HEK293 (cell line): ENCODE measurements around the gene ADK.

ENCODE experiments used
- CTCF ChIA-PET: fragments of 350-600 bp; formaldehyde crosslinking; extraction: SDS; loops from one replicate; lab custom pipeline; 2021; ENCODE audit warnings: antibody characterized with exemption; lab: Yijun Ruan, JAX
- POLR2A ChIA-PET: fragments of 300-600 bp; formaldehyde crosslinking; extraction: SDS; loops from one replicate; lab custom pipeline; 2020; ENCODE audit warnings: antibody characterized with exemption, inconsistent platforms; lab: Yijun Ruan, JAX
- H3K27ac ChIP-seq: fragments of 200-500 bp; sonication (Bioruptor generic); 2 replicates; pipeline ENCODE4 v1.5.1; 2014; ENCODE audit warnings: low read depth, low read length, control low read depth, inconsistent platforms; ENCODE audit errors: extremely low read depth
- H3K36me3 ChIP-seq, 2 experiments: fragments of 200-500 bp in 1 of 2; sonication (Bioruptor generic) in 1 of 2; 1 replicate in 1 of 2; 2 replicates in 1 of 2; pipeline ENCODE4 v1.5.1; 2014 to 2017; ENCODE audit warnings: inconsistent platforms in 2 of 2, low read length in 2 of 2; ENCODE audit not compliant: control insufficient read depth in 2 of 2, insufficient read depth in 1 of 2
- H3K4me1 ChIP-seq: fragments of 200-500 bp; sonication (Bioruptor generic); 2 replicates; pipeline ENCODE4 v1.5.1; 2014; ENCODE audit warnings: mild to moderate bottlenecking, low read length, inconsistent platforms; ENCODE audit not compliant: control insufficient read depth, insufficient read depth
- H3K4me3 ChIP-seq: 2 replicates; pipeline ENCODE4 v1.5.1; 2011; ENCODE audit warnings: low read depth, mild to moderate bottlenecking, control low read depth, low read length, moderate library complexity
- H3K9me3 ChIP-seq: fragments of 200-500 bp; sonication (Bioruptor generic); 2 replicates; pipeline ENCODE4 v1.5.1; 2014; ENCODE audit warnings: low read depth, low read length, inconsistent platforms; ENCODE audit not compliant: control insufficient read depth, insufficient read depth
- GLI2 ChIP-seq: fragments of 450-650 bp; formaldehyde crosslinking; IDR thresholded peaks from 2 replicates; pipeline ENCODE4; 2017; ENCODE audit warnings: missing biosample characterization, missing genetic modification characterization, low read depth, borderline replicate concordance
- KLF9 ChIP-seq: fragments of 450-650 bp; formaldehyde crosslinking; IDR thresholded peaks from 2 replicates; pipeline ENCODE4 v1.5.1; 2016; ENCODE audit warnings: missing biosample characterization, missing genetic modification characterization, low read depth
- SCRT2 ChIP-seq: fragments of 450-650 bp; formaldehyde crosslinking; IDR thresholded peaks from 2 replicates; pipeline ENCODE4 v1.5.1; 2016; ENCODE audit warnings: missing biosample characterization, missing genetic modification characterization
- ZBTB1 ChIP-seq: fragments of 450-650 bp; formaldehyde crosslinking; IDR thresholded peaks from 2 replicates; pipeline ENCODE4 v1.5.1; 2016; ENCODE audit warnings: missing biosample characterization, missing genetic modification characterization
- ZFHX2 ChIP-seq: fragments of 450-650 bp; formaldehyde crosslinking; conservative IDR thresholded peaks from 2 replicates; pipeline ENCODE4 v1.5.1; 2016; ENCODE audit warnings: missing biosample characterization, missing genetic modification characterization
- ZNF10 ChIP-seq: fragments of 450-650 bp; formaldehyde crosslinking; IDR thresholded peaks from 2 replicates; pipeline ENCODE4 v1.5.1; 2017; ENCODE audit warnings: missing biosample characterization, missing genetic modification characterization
- ZNF140 ChIP-seq: fragments of 450-650 bp; formaldehyde crosslinking; IDR thresholded peaks from 2 replicates; pipeline ENCODE4 v1.5.1; 2016; ENCODE audit warnings: missing biosample characterization, missing genetic modification characterization
- ZNF184 ChIP-seq: fragments of 450-650 bp; IDR thresholded peaks from 2 replicates; pipeline ENCODE4 v1.5.1; 2018; ENCODE audit warnings: missing biosample characterization, mild to moderate bottlenecking, missing genetic modification characterization
- ZNF394 ChIP-seq: fragments of 450-650 bp; formaldehyde crosslinking; IDR thresholded peaks from 2 replicates; pipeline ENCODE4 v1.5.1; 2016; ENCODE audit warnings: missing biosample characterization, missing genetic modification characterization, mild to moderate bottlenecking, moderate library complexity, borderline replicate concordance
- ZNF510 ChIP-seq: fragments of 450-650 bp; formaldehyde crosslinking; IDR thresholded peaks from 2 replicates; pipeline ENCODE4 v1.5.1; 2018; ENCODE audit warnings: mild to moderate bottlenecking, missing genetic modification characterization, missing biosample characterization; ENCODE audit not compliant: insufficient replicate concordance
- ZNF530 ChIP-seq: fragments of 450-650 bp; formaldehyde crosslinking; IDR thresholded peaks from 2 replicates; pipeline ENCODE4 v1.5.1; 2016; ENCODE audit warnings: low read depth, missing biosample characterization, missing genetic modification characterization
- ZNF677 ChIP-seq: fragments of 450-650 bp; IDR thresholded peaks from 2 replicates; pipeline ENCODE4 v1.5.0; 2018; ENCODE audit warnings: missing biosample characterization, mild to moderate bottlenecking, missing genetic modification characterization, moderate library complexity
- TF ChIP-seq, protein P1 (sequence below): fragments of 450-650 bp; formaldehyde crosslinking; IDR thresholded peaks from 2 replicates; pipeline ENCODE4 v1.5.1; 2016; ENCODE audit warnings: missing biosample characterization, missing genetic modification characterization
- TF ChIP-seq, protein P2 (sequence below): fragments of 450-650 bp; formaldehyde crosslinking; IDR thresholded peaks from 2 replicates; pipeline ENCODE4 v1.5.1; 2016; ENCODE audit warnings: missing biosample characterization, missing genetic modification characterization, low read depth
- TF ChIP-seq, protein P3 (sequence below): fragments of 450-650 bp; formaldehyde crosslinking; IDR thresholded peaks from 2 replicates; pipeline ENCODE4 v1.5.1; 2016; ENCODE audit warnings: missing biosample characterization, missing genetic modification characterization
- TF ChIP-seq, protein P4 (sequence below): fragments of 450-650 bp; formaldehyde crosslinking; IDR thresholded peaks from 2 replicates; pipeline ENCODE4 v1.5.1; 2016; ENCODE audit warnings: missing biosample characterization, missing genetic modification characterization
- TF ChIP-seq, protein P5 (sequence below): fragments of 450-650 bp; formaldehyde crosslinking; IDR thresholded peaks from 2 replicates; pipeline ENCODE4 v1.5.1; 2017; ENCODE audit warnings: missing biosample characterization, mild to moderate bottlenecking, missing genetic modification characterization, moderate library complexity

The ADK gene

DNA sequence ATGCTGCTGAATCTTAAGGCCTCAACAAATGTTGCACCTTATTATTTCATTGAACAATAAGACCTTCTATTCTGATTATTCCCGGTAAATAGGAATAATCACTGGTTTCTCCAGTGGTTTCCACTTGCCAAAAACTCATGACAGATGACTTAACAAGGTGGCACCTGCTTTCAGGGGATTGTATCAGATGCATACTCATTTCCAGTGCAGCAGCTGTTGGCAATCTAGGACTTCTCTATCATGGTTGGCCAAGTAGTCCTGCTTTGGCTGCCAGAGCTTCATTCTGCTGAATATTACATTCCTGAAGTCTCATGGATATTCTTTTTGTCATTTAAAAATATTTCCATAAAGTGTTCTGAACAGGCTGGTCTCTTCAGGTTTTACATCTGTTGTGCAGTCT, 193.3 kb downstream of the ADK start:
- no peak overlapping the region for H3K27ac ChIP-seq
- H3K4me3 ChIP-seq = no peak overlapping the region
- ChIA-PET POLR2A (no interaction called here), CTCF (no interaction called here)
- no peaks in the 10 kb centered on the region for H3K36me3 ChIP-seq
- H3K4me1 ChIP-seq = no peaks in the 10 kb centered on the region
- H3K9me3 ChIP-seq = no peaks in the 10 kb centered on the region
- TF ChIP-seq SCRT2 (tag by site-specific recombination) (no peak), ZNF510 (tag by site-specific recombination) (no peak), ZNF394 (tag by site-specific recombination) (no peak), ZNF184 (tag by site-specific recombination) (no peak), ZBTB1 (tag by site-specific recombination) (no peak), ZNF10 (tag by site-specific recombination) (no peak), GLI2 (tag by site-specific recombination) (no peak), ZFHX2 (tag by site-specific recombination) (no peak), ZNF677 (tag by site-specific recombination) (no peak), KLF9 (tag by site-specific recombination) (no peak), ZNF140 (tag by site-specific recombination) (no peak), ZNF530 (tag by site-specific recombination) (no peak)
- TF ChIP-seq, protein P1, sequence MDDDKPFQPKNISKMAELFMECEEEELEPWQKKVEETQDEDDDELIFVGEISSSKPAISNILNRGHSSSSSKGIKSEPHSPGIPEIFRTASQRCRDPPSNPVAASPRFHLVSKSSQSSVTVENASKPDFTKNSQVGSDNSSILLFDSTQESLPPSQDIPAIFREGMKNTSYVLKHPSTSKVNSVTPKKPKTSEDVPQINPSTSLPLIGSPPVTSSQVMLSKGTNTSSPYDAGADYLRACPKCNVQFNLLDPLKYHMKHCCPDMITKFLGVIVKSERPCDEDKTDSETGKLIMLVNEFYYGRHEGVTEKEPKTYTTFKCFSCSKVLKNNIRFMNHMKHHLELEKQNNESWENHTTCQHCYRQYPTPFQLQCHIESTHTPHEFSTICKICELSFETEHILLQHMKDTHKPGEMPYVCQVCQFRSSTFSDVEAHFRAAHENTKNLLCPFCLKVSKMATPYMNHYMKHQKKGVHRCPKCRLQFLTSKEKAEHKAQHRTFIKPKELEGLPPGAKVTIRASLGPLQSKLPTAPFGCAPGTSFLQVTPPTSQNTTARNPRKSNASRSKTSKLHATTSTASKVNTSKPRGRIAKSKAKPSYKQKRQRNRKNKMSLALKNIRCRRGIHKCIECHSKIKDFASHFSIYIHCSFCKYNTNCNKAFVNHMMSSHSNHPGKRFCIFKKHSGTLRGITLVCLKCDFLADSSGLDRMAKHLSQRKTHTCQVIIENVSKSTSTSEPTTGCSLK (tag by site-specific recombination) = no peak
- TF ChIP-seq, protein P2, sequence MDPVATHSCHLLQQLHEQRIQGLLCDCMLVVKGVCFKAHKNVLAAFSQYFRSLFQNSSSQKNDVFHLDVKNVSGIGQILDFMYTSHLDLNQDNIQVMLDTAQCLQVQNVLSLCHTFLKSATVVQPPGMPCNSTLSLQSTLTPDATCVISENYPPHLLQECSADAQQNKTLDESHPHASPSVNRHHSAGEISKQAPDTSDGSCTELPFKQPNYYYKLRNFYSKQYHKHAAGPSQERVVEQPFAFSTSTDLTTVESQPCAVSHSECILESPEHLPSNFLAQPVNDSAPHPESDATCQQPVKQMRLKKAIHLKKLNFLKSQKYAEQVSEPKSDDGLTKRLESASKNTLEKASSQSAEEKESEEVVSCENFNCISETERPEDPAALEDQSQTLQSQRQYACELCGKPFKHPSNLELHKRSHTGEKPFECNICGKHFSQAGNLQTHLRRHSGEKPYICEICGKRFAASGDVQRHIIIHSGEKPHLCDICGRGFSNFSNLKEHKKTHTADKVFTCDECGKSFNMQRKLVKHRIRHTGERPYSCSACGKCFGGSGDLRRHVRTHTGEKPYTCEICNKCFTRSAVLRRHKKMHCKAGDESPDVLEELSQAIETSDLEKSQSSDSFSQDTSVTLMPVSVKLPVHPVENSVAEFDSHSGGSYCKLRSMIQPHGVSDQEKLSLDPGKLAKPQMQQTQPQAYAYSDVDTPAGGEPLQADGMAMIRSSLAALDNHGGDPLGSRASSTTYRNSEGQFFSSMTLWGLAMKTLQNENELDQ = no peak
- TF ChIP-seq, protein P3, sequence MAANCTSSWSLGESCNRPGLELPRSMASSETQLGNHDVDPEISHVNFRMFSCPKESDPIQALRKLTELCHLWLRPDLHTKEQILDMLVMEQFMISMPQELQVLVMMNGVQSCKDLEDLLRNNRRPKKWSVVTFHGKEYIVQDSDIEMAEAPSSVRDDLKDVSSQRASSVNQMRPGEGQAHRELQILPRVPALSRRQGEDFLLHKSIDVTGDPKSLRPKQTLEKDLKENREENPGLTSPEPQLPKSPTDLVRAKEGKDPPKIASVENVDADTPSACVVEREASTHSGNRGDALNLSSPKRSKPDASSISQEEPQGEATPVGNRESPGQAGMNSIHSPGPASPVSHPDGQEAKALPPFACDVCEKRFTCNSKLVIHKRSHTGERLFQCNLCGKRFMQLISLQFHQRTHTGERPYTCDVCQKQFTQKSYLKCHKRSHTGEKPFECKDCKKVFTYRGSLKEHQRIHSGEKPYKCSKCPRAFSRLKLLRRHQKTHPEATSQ = no peak
- TF ChIP-seq, protein P4, sequence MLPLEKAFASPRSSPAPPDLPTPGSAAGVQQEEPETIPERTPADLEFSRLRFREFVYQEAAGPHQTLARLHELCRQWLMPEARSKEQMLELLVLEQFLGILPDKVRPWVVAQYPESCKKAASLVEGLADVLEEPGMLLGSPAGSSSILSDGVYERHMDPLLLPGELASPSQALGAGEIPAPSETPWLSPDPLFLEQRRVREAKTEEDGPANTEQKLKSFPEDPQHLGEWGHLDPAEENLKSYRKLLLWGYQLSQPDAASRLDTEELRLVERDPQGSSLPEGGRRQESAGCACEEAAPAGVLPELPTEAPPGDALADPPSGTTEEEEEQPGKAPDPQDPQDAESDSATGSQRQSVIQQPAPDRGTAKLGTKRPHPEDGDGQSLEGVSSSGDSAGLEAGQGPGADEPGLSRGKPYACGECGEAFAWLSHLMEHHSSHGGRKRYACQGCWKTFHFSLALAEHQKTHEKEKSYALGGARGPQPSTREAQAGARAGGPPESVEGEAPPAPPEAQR (tag by site-specific recombination) = no peak
- TF ChIP-seq, protein P5, sequence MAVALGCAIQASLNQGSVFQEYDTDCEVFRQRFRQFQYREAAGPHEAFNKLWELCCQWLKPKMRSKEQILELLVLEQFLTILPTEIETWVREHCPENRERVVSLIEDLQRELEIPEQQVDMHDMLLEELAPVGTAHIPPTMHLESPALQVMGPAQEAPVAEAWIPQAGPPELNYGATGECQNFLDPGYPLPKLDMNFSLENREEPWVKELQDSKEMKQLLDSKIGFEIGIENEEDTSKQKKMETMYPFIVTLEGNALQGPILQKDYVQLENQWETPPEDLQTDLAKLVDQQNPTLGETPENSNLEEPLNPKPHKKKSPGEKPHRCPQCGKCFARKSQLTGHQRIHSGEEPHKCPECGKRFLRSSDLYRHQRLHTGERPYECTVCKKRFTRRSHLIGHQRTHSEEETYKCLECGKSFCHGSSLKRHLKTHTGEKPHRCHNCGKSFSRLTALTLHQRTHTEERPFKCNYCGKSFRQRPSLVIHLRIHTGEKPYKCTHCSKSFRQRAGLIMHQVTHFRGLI = no peak
